GM23338 (cell line): ENCODE measurements around the gene NDRG2. TPM values are rescaled to one million over a fixed set of nuclear protein-coding genes. Genes with fewer than 3 reads are reported as not detected.

Experiments used
- ATAC-seq: fragments of 200-7000 bp; cut with Tn5 transposase; 3 replicates; pipeline ENCODE4 v1.9.1; 2020
- DNase-seq: peaks from one replicate; pipeline ENCODE4 v3.0.0-alpha.2; 2015; ENCODE audit warnings: low spot score
- H2AFZ ChIP-seq: fragments of 200-600 bp; sonication (generic); 2 replicates; pipeline ENCODE4 v1.8.0; 2016; ENCODE audit warnings: antibody characterized with exemption, mild to moderate bottlenecking, moderate library complexity
- H3F3A ChIP-seq: fragments of 200-600 bp; sonication (generic); replicated peaks from 2 replicates; pipeline ENCODE4 v1.8.0; 2017; ENCODE audit warnings: antibody characterized with exemption, mixed run types, low read depth
- H3K27ac ChIP-seq: fragments of 200-600 bp; sonication (generic); 2 replicates; pipeline ENCODE4 v1.6.1; 2016; ENCODE audit warnings: low read depth
- H3K27me3 ChIP-seq: fragments of 200-600 bp; sonication (generic); 2 replicates; pipeline ENCODE4 v1.8.0; 2016; ENCODE audit warnings: mild to moderate bottlenecking, mixed run types, moderate library complexity; ENCODE audit not compliant: insufficient read depth
- H3K36me3 ChIP-seq: fragments of 200-600 bp; sonication (generic); 2 replicates; pipeline ENCODE4 v1.8.0; 2016; ENCODE audit warnings: mild to moderate bottlenecking; ENCODE audit not compliant: insufficient read depth
- H3K4me1 ChIP-seq: fragments of 200-600 bp; sonication (generic); 2 replicates; pipeline ENCODE4 v1.8.0; 2016; ENCODE audit warnings: mild to moderate bottlenecking, moderate library complexity; ENCODE audit not compliant: insufficient read depth
- H3K4me2 ChIP-seq: fragments of 200-600 bp; sonication (generic); 2 replicates; pipeline ENCODE4 v1.7.1; 2017; ENCODE audit warnings: mixed run types
- H3K4me3 ChIP-seq: fragments of 200-600 bp; sonication (generic); 2 replicates; pipeline ENCODE4 v1.6.1; 2016; ENCODE audit warnings: mixed run types
- H3K79me2 ChIP-seq: fragments of 200-600 bp; sonication (generic); replicated peaks from 2 replicates; pipeline ENCODE4 v1.8.0; 2017; ENCODE audit warnings: mild to moderate bottlenecking; ENCODE audit not compliant: insufficient read depth
- H3K9me2 ChIP-seq: fragments of 200-600 bp; sonication (generic); 2 replicates; pipeline ENCODE4 v1.8.0; 2017; ENCODE audit not compliant: insufficient read depth
- H4K20me1 ChIP-seq: fragments of 200-600 bp; sonication (generic); replicated peaks from 2 replicates; pipeline ENCODE4 v1.8.0; 2017; ENCODE audit warnings: mild to moderate bottlenecking; ENCODE audit not compliant: insufficient read depth
- H3K27ac Mint-ChIP-seq: 2 replicates; pipeline ENCODE4 v1.8.0; 2020; ENCODE audit warnings: inconsistent platforms, mild to moderate bottlenecking, moderate library complexity, mixed read lengths
- H3K27me3 Mint-ChIP-seq: 3 replicates; pipeline ENCODE4 v1.8.0; 2022; ENCODE audit warnings: low read depth, mild to moderate bottlenecking, moderate library complexity, mixed read lengths, inconsistent platforms; ENCODE audit not compliant: insufficient read depth, poor library complexity
- H3K36me3 Mint-ChIP-seq: 3 replicates; pipeline ENCODE4 v1.8.0; 2021; ENCODE audit warnings: low read depth, mild to moderate bottlenecking, inconsistent platforms, moderate library complexity, mixed read lengths
- H3K4me1 Mint-ChIP-seq: 3 replicates; pipeline ENCODE4 v1.8.0; 2020; ENCODE audit warnings: mild to moderate bottlenecking, inconsistent platforms, mixed read lengths
- H3K4me3 Mint-ChIP-seq: 3 replicates; pipeline ENCODE4 v1.8.0; 2021; ENCODE audit warnings: moderate library complexity, mild to moderate bottlenecking, inconsistent platforms, mixed read lengths
- H3K9me3 Mint-ChIP-seq: 3 replicates; pipeline ENCODE4 v1.8.0; 2020; ENCODE audit warnings: moderate library complexity, mild to moderate bottlenecking, inconsistent platforms, mixed read lengths
- CREB1 ChIP-seq: fragments of 250-450 bp; sonication (Bioruptor Pico); IDR thresholded peaks from 2 replicates; pipeline ENCODE4 v1.5.0; 2020; ENCODE audit warnings: low read depth, mild to moderate bottlenecking, moderate library complexity
- ETS1 ChIP-seq: IDR thresholded peaks from 2 replicates; pipeline ENCODE4 v1.6.1; 2016; ENCODE audit warnings: antibody characterized with exemption
- EZH2 ChIP-seq: fragments of 200-600 bp; sonication (generic); IDR thresholded peaks from one replicate; pipeline ENCODE4 v1.8.0; 2017; ENCODE audit warnings: antibody characterized with exemption, mild to moderate bottlenecking, low read depth; ENCODE audit not compliant: unreplicated experiment
- EZH2phosphoT487 ChIP-seq: fragments of 200-600 bp; sonication (generic); IDR thresholded peaks from one replicate; pipeline ENCODE4 v1.8.1; 2018; ENCODE audit warnings: antibody characterized with exemption; ENCODE audit not compliant: unreplicated experiment
- JUNB ChIP-seq: IDR thresholded peaks from one replicate; pipeline ENCODE4 v1.6.1; 2016; ENCODE audit warnings: antibody characterized with exemption; ENCODE audit not compliant: unreplicated experiment
- NANOG ChIP-seq: IDR thresholded peaks from 2 replicates; pipeline ENCODE4 v1.6.1; 2016; ENCODE audit warnings: antibody characterized with exemption, borderline replicate concordance
- POLR2AphosphoS5 ChIP-seq: IDR thresholded peaks from 2 replicates; pipeline ENCODE4 v1.6.1; 2016; ENCODE audit warnings: antibody characterized with exemption, low read depth
- REST ChIP-seq: IDR thresholded peaks from one replicate; pipeline ENCODE4 v1.6.1; 2018; ENCODE audit warnings: antibody characterized with exemption; ENCODE audit not compliant: unreplicated experiment
- STAT1 ChIP-seq: IDR thresholded peaks from one replicate; pipeline ENCODE4 v1.6.1; 2016; ENCODE audit warnings: antibody characterized with exemption; ENCODE audit not compliant: unreplicated experiment
- ZNF114 ChIP-seq: fragments of 250-450 bp; sonication (Bioruptor Pico); IDR thresholded peaks from 2 replicates; pipeline ENCODE4 v1.5.0; 2020; ENCODE audit warnings: mild to moderate bottlenecking, moderate library complexity
- ZNF331 ChIP-seq: fragments of 250-450 bp; sonication (Bioruptor Pico); IDR thresholded peaks from 2 replicates; pipeline ENCODE4 v1.5.0; 2020; ENCODE audit warnings: low read depth, mild to moderate bottlenecking, moderate library complexity
- ZNF462 ChIP-seq: fragments of 250-450 bp; sonication (Bioruptor Pico); IDR thresholded peaks from 2 replicates; pipeline ENCODE4 v1.5.0; 2020; ENCODE audit warnings: mild to moderate bottlenecking, moderate library complexity
- polyA plus RNA-seq: library from polyadenylated mRNA; unstranded; fragments of >200 nt; fragmentation: Nextera tagmentation; extraction: Ambion mirVana; gene quantifications from 2 replicates; pipeline ENCODE4 v1.2.1, GENCODE V29; 2016
- total RNA-seq: library from RNA; depleted of rRNA; stranded (reverse); fragments of >200 nt; shearing (Covaris generic); gene quantifications from 2 replicates; pipeline ENCODE4 v1.2.3, GENCODE V29; 2014

The NDRG2 gene
- total and polyA plus RNA-seq, 2 experiments from 2014 or later: 8.8 to 20.6 TPM

GRCh38 chr14:21036751-21037150 lies 11.9 kb upstream of the NDRG2 start:
- TF ChIP-seq JUNB (no peak), CREB1 (CRISPR knock-in tag) (no peak), NANOG (no peak), ZNF114 (no peak), STAT1 (no peak), POLR2AphosphoS5 (no peak), REST (no peak), EZH2phosphoT487 (no peak)
- no peaks in the 10 kb centered on the region for H3K9me3 Mint-ChIP-seq
- no peak for ATAC-seq
- H3K27ac ChIP-seq: no peak overlapping the region
- H2AFZ ChIP-seq: no peak overlapping the region
- no peaks in the 10 kb centered on the region for H3K36me3 ChIP-seq
- H3K4me1 ChIP-seq: peaks cover 10% of the 10 kb centered on the region
- H3K36me3 Mint-ChIP-seq: no peaks in the 10 kb centered on the region; the same call in 2 of the 3 replicates
- H3K27me3 Mint-ChIP-seq: peaks cover 19% of the 10 kb centered on the region
- no peak overlapping the region for H3K4me3 Mint-ChIP-seq
- peaks cover 26% of the 10 kb centered on the region for H3K4me1 Mint-ChIP-seq
- H3K4me2 ChIP-seq: no peak overlapping the region
- DNase-seq: no peak
- no peaks in the 10 kb centered on the region for H3F3A ChIP-seq
- H3K27ac Mint-ChIP-seq: no peak overlapping the region
- no peaks in the 10 kb centered on the region for H3K79me2 ChIP-seq
- no peaks in the 10 kb centered on the region for H3K27me3 ChIP-seq
- no peaks in the 10 kb centered on the region for H3K9me2 ChIP-seq
- no peak overlapping the region for H3K4me3 ChIP-seq
- H4K20me1 ChIP-seq: no peaks in the 10 kb centered on the region

- H3K36me3 ChIP-seq: no peaks in the 10 kb centered on the region
- Mint-ChIP-seq H3K9me3 (no peaks in the 10 kb centered on the region), H3K4me1 (peaks cover 18% of the 10 kb centered on the region), H3K4me3 (no peak within 1 kb of the TSS), H3K27ac (no peak within 1 kb of the TSS), H3K27me3 (peaks cover 14% of the 10 kb centered on the region), H3K36me3 (no peaks in the 10 kb centered on the region; the same call in 2 of the 3 replicates)
- H3K4me1 ChIP-seq: peaks cover 8% of the 10 kb centered on the region
- peaks cover 6% of the 10 kb centered on the region; the same call in 1 of the 2 replicates for H3K9me2 ChIP-seq
- H3F3A ChIP-seq: no peaks in the 10 kb centered on the region
- no peak for DNase-seq
- no peak within 1 kb of the TSS for H3K27ac ChIP-seq
- no peak within 1 kb of the TSS for H3K4me2 ChIP-seq
- no peaks in the 10 kb centered on the region for H3K27me3 ChIP-seq
- H3K4me3 ChIP-seq: no peak within 1 kb of the TSS
- H4K20me1 ChIP-seq: no peaks in the 10 kb centered on the region
- ATAC-seq: no peak
- no peaks in the 10 kb centered on the region for H3K79me2 ChIP-seq
- no peak within 1 kb of the TSS; the same call in 1 of the 2 replicates for H2AFZ ChIP-seq
- no peak for TF ChIP-seq ETS1
- TF ChIP-seq EZH2: no peak
- TF ChIP-seq ZNF331: no peak
- TF ChIP-seq STAT1: no peak
- TF ChIP-seq JUNB: no peak
- no peak for TF ChIP-seq NANOG
- no peak for TF ChIP-seq EZH2phosphoT487
- TF ChIP-seq CREB1 (CRISPR knock-in tag): no peak
- TF ChIP-seq ZNF462 (CRISPR knock-in tag): no peak
- no peak for TF ChIP-seq ZNF114
These were observed 9.8 kb upstream of the NDRG2 start, which contains the start of gene RNASE13 for GRCh38 chr14:21034707-21035106. RNASE13 (minus strand) TSS chr14:21034807; CDS start chr14:21034288, 519 bp downstream.
